ENCODE data around the gene BACE1-AS. TPM values are rescaled to one million over a fixed set of nuclear protein-coding genes. Genes with fewer than 3 reads are reported as not detected.

BACE1-AS gene
- total RNA-seq, 1 donor from 2014 or later: 10.3 TPM

- Histone ChIP-seq H3K4me2 (no peak overlapping the region), H3F3A (ENCODE audit: low read depth) (no peaks in the 10 kb centered on the region), H3K4me1 (peaks cover 3% of the 10 kb centered on the region), H3K79me2 (ENCODE audit: low read depth) (no peaks in the 10 kb centered on the region), H3K9me3 (ENCODE audit: low read depth) (no peaks in the 10 kb centered on the region), H3K27me3 (no peaks in the 10 kb centered on the region), H3K27ac (no peak overlapping the region), H3K9ac (no peak overlapping the region), H3K36me3 (no peaks in the 10 kb centered on the region), H2AFZ (replicated peaks) (no peak overlapping the region), H4K20me1 (ENCODE audit: low read depth) (no peaks in the 10 kb centered on the region), H3K4me3 (no peak overlapping the region)
- no peaks in the 10 kb centered on the region for H3K27me3 Mint-ChIP-seq (ENCODE audit: insufficient read depth, low read depth)
- peaks cover 8% of the 10 kb centered on the region for H3K4me1 Mint-ChIP-seq
- peaks cover 24% of the 10 kb centered on the region for H3K36me3 Mint-ChIP-seq
- H3K9me3 Mint-ChIP-seq: no peaks in the 10 kb centered on the region
- H3K4me3 Mint-ChIP-seq: no peak overlapping the region
- no peak for DNase-seq (ENCODE audit: low spot score)
- no peak overlapping the region for H3K27ac Mint-ChIP-seq
- TF ChIP-seq EZH2 (IDR thresholded peaks at IDR 0.05): no peak
Measured at GRCh38 chr11:117282956-117283355, 8.2 kb upstream of the BACE1-AS start.

GRCh38 chr11:117284053-117284452, 7.1 kb upstream of the BACE1-AS start:
- Mint-ChIP-seq H3K4me1 (peaks cover 4% of the 10 kb centered on the region), H3K36me3 (peaks cover 28% of the 10 kb centered on the region), H3K27ac (no peak overlapping the region), H3K4me3 (no peak overlapping the region), H3K9me3 (no peaks in the 10 kb centered on the region), H3K27me3 (ENCODE audit: insufficient read depth, low read depth) (no peaks in the 10 kb centered on the region)
- no peak overlapping the region for H3K27ac ChIP-seq
- no peaks in the 10 kb centered on the region for H3K4me1 ChIP-seq
- no peak overlapping the region for H3K9ac ChIP-seq
- no peaks in the 10 kb centered on the region for H4K20me1 ChIP-seq (ENCODE audit: low read depth)
- no peak overlapping the region for H3K4me2 ChIP-seq
- no peak overlapping the region for H3K4me3 ChIP-seq
- no peak for TF ChIP-seq EZH2 (IDR thresholded peaks at IDR 0.05)
- DNase-seq (ENCODE audit: low spot score): no peak
- no peak overlapping the region for H2AFZ ChIP-seq (replicated peaks)
- H3K27me3 ChIP-seq: no peaks in the 10 kb centered on the region
- no peaks in the 10 kb centered on the region for H3K9me3 ChIP-seq (ENCODE audit: low read depth)
- H3K79me2 ChIP-seq (ENCODE audit: low read depth): no peaks in the 10 kb centered on the region
- H3K36me3 ChIP-seq: no peaks in the 10 kb centered on the region
- no peaks in the 10 kb centered on the region for H3F3A ChIP-seq (ENCODE audit: low read depth)

GRCh38 chr11:117286588-117286987, 4.6 kb upstream of the BACE1-AS start:
- no peaks in the 10 kb centered on the region for H3K4me1 Mint-ChIP-seq
- no peaks in the 10 kb centered on the region for H3K27me3 Mint-ChIP-seq (ENCODE audit: insufficient read depth, low read depth)
- Histone ChIP-seq H3K27ac (no peak overlapping the region), H3K4me2 (no peak overlapping the region), H4K20me1 (ENCODE audit: low read depth) (no peaks in the 10 kb centered on the region), H3K4me1 (no peaks in the 10 kb centered on the region), H3K4me3 (no peak overlapping the region), H3K9ac (no peak overlapping the region), H3F3A (ENCODE audit: low read depth) (no peaks in the 10 kb centered on the region), H2AFZ (replicated peaks) (no peak overlapping the region), H3K36me3 (no peaks in the 10 kb centered on the region), H3K79me2 (ENCODE audit: low read depth) (no peaks in the 10 kb centered on the region), H3K9me3 (ENCODE audit: low read depth) (no peaks in the 10 kb centered on the region), H3K27me3 (no peaks in the 10 kb centered on the region)
- H3K9me3 Mint-ChIP-seq: no peaks in the 10 kb centered on the region
- peaks cover 37% of the 10 kb centered on the region for H3K36me3 Mint-ChIP-seq
- H3K27ac Mint-ChIP-seq: no peak overlapping the region
- no peak for DNase-seq (ENCODE audit: low spot score)
- TF ChIP-seq, protein P1, sequence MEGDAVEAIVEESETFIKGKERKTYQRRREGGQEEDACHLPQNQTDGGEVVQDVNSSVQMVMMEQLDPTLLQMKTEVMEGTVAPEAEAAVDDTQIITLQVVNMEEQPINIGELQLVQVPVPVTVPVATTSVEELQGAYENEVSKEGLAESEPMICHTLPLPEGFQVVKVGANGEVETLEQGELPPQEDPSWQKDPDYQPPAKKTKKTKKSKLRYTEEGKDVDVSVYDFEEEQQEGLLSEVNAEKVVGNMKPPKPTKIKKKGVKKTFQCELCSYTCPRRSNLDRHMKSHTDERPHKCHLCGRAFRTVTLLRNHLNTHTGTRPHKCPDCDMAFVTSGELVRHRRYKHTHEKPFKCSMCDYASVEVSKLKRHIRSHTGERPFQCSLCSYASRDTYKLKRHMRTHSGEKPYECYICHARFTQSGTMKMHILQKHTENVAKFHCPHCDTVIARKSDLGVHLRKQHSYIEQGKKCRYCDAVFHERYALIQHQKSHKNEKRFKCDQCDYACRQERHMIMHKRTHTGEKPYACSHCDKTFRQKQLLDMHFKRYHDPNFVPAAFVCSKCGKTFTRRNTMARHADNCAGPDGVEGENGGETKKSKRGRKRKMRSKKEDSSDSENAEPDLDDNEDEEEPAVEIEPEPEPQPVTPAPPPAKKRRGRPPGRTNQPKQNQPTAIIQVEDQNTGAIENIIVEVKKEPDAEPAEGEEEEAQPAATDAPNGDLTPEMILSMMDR (IDR thresholded peaks at IDR 0.05): no peak
- no peak for TF ChIP-seq EZH2phosphoT487 (IDR thresholded peaks at IDR 0.05)
- no peak for TF ChIP-seq EZH2 (IDR thresholded peaks at IDR 0.05)
- H3K4me3 Mint-ChIP-seq: no peak overlapping the region

DNA sequence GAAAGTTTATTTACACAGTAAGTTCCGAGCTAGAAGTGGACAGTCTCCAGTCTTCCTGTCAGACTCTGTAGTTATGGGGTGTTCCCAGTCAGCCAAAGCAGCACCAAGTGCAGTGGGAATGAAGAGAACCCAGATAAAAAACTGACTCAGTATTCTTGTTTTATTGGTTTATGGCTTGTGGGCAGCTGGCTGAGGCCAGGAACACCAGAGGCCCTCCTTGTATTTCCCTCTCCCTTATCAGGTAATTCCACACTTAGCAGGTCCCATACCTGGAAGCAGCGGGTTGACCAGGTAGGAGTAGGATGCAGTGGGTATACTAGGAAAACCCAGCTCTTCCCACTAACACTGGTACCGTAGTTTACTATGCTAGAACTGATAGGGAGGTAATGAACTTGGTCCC, 3.5 kb upstream of the BACE1-AS start:
- no peak overlapping the region for H3K4me2 ChIP-seq
- H3K27ac ChIP-seq: no peak overlapping the region
- H3K4me3 Mint-ChIP-seq: no peak overlapping the region
- TF ChIP-seq, protein P1 (IDR thresholded peaks at IDR 0.05): no peak
- no peaks in the 10 kb centered on the region for H3K27me3 ChIP-seq
- H3K4me1 ChIP-seq: no peaks in the 10 kb centered on the region
- H3F3A ChIP-seq (ENCODE audit: low read depth): no peaks in the 10 kb centered on the region
- H3K36me3 Mint-ChIP-seq: peaks cover 29% of the 10 kb centered on the region
- no peak overlapping the region for H3K27ac Mint-ChIP-seq
- H4K20me1 ChIP-seq (ENCODE audit: low read depth): no peaks in the 10 kb centered on the region
- H3K9ac ChIP-seq: no peak overlapping the region
- DNase-seq (ENCODE audit: low spot score): no peak
- no peaks in the 10 kb centered on the region for H3K9me3 ChIP-seq (ENCODE audit: low read depth)
- no peak overlapping the region for H2AFZ ChIP-seq (replicated peaks)
- no peaks in the 10 kb centered on the region for H3K9me3 Mint-ChIP-seq
- H3K79me2 ChIP-seq (ENCODE audit: low read depth): no peaks in the 10 kb centered on the region
- H3K4me3 ChIP-seq: no peak overlapping the region
- H3K27me3 Mint-ChIP-seq (ENCODE audit: insufficient read depth, low read depth): no peaks in the 10 kb centered on the region
- H3K4me1 Mint-ChIP-seq: no peaks in the 10 kb centered on the region
- H3K36me3 ChIP-seq: no peaks in the 10 kb centered on the region

Measured in neural progenitor cell (in vitro differentiated cells).